ENCODE measurements around the gene DLGAP4. TPM values are rescaled to one million over a fixed set of nuclear protein-coding genes. Genes with fewer than 3 reads are reported as not detected.
"Not testable (repeated sequence)": the region's sequence is repeated elsewhere in the genome, so short reads cannot be mapped to it uniquely, and the experiment has no call there.

DLGAP4 gene
- total RNA-seq, 3 donors from 2014 or later: 22.0 to 26.9 (median 24.0) TPM

DNA sequence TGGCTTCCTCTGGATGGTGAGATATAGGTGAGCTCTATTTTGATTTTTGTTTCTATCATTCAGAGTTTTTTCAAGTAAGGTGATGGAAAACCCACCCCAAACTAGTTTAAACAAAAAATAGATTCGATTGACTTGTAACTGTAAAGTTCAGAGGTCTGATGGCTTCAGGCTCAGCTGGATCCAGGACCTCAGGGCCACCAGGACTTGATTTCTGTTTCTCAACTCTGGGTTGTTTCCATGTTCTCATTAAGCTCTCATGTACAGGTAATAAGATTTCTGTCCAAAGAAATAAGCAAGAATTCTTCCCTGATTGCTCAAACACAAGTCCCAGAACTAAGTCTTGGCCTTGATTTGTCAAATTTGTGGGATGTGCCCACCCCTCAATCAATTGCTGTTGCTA lies 67.0 kb downstream of the DLGAP4 start:
- DNase-seq (ENCODE audit: low spot score in 2 of 2): no peak
- Histone ChIP-seq H3K36me3 (no peaks in the 10 kb centered on the region), H3K4me3 (no peak overlapping the region), H3K4me1 (no peaks in the 10 kb centered on the region), H3K27ac (no peak overlapping the region), H3K27me3 (peaks cover 0 to 3% of the 10 kb centered on the region in 2 donors), H3K9me3 (no peaks in the 10 kb centered on the region)
- TF ChIP-seq, protein P1, sequence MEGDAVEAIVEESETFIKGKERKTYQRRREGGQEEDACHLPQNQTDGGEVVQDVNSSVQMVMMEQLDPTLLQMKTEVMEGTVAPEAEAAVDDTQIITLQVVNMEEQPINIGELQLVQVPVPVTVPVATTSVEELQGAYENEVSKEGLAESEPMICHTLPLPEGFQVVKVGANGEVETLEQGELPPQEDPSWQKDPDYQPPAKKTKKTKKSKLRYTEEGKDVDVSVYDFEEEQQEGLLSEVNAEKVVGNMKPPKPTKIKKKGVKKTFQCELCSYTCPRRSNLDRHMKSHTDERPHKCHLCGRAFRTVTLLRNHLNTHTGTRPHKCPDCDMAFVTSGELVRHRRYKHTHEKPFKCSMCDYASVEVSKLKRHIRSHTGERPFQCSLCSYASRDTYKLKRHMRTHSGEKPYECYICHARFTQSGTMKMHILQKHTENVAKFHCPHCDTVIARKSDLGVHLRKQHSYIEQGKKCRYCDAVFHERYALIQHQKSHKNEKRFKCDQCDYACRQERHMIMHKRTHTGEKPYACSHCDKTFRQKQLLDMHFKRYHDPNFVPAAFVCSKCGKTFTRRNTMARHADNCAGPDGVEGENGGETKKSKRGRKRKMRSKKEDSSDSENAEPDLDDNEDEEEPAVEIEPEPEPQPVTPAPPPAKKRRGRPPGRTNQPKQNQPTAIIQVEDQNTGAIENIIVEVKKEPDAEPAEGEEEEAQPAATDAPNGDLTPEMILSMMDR (IDR thresholded peaks at IDR 0.05): no peak
- TF ChIP-seq POLR2AphosphoS5 (IDR thresholded peaks at IDR 0.05) (no peak), POLR2A (IDR thresholded peaks at IDR 0.05) (no peak)
- intact Hi-C loops (cut with DNase I; ENCODE audit: low total_unique reads): no loop called here

GRCh38 chr20:36374995-36375394 lies 68.9 kb downstream of the DLGAP4 start:
- no peak overlapping the region for H3K4me3 ChIP-seq
- H3K27me3 ChIP-seq: peaks cover 0 to 3% of the 10 kb centered on the region in 2 donors
- H3K9me3 ChIP-seq: no peaks in the 10 kb centered on the region
- TF ChIP-seq POLR2AphosphoS5 (IDR thresholded peaks at IDR 0.05): no peak
- TF ChIP-seq POLR2A (IDR thresholded peaks at IDR 0.05): no peak
- TF ChIP-seq, protein P1 (IDR thresholded peaks at IDR 0.05): no peak
- no peaks in the 10 kb centered on the region for H3K4me1 ChIP-seq
- no peak for DNase-seq (ENCODE audit: low spot score in 2 of 2)
- no peak overlapping the region for H3K27ac ChIP-seq
- no peaks in the 10 kb centered on the region for H3K36me3 ChIP-seq
- intact Hi-C loops (cut with DNase I; ENCODE audit: low total_unique reads): no loop called here

GRCh38 chr20:36377348-36378326 lies 71.5 kb downstream of the DLGAP4 start:
- peaks cover 0 to 3% of the 10 kb centered on the region in 2 donors for H3K27me3 ChIP-seq
- H3K27ac ChIP-seq: no peak overlapping the region
- H3K9me3 ChIP-seq: no peaks in the 10 kb centered on the region
- no peak for DNase-seq (ENCODE audit: low spot score in 2 of 2)
- H3K4me3 ChIP-seq: no peak overlapping the region
- H3K36me3 ChIP-seq: no peaks in the 10 kb centered on the region
- intact Hi-C loops (cut with DNase I; ENCODE audit: low total_unique reads): no loop called here
- H3K4me1 ChIP-seq: no peaks in the 10 kb centered on the region
- TF ChIP-seq POLR2A (IDR thresholded peaks at IDR 0.05): no peak
- TF ChIP-seq POLR2AphosphoS5 (IDR thresholded peaks at IDR 0.05): no peak
- TF ChIP-seq, protein P1 (IDR thresholded peaks at IDR 0.05): no peak

- H3K4me3 ChIP-seq: no peak overlapping the region
- H3K9me3 ChIP-seq: no peaks in the 10 kb centered on the region
- H3K4me1 ChIP-seq: no peaks in the 10 kb centered on the region
- peaks cover 0 to 3% of the 10 kb centered on the region in 2 donors for H3K27me3 ChIP-seq
- no peaks in the 10 kb centered on the region for H3K36me3 ChIP-seq
- intact Hi-C loops (cut with DNase I; ENCODE audit: low total_unique reads): no loop called here
- no peak overlapping the region for H3K27ac ChIP-seq
- no peak for DNase-seq (ENCODE audit: low spot score in 2 of 2)
- TF ChIP-seq POLR2AphosphoS5 (IDR thresholded peaks at IDR 0.05): no peak
- TF ChIP-seq, protein P1 (IDR thresholded peaks at IDR 0.05): no peak
- no peak for TF ChIP-seq POLR2A (IDR thresholded peaks at IDR 0.05)
These were observed 72.5 kb downstream of the DLGAP4 start for GRCh38 chr20:36378686-36379085.

GRCh38 chr20:36379914-36380313 lies 73.8 kb downstream of the DLGAP4 start:
- not testable (repeated sequence) for H3K27me3 ChIP-seq; DNase-seq (ENCODE audit: low spot score in 2 of 2); H3K27ac ChIP-seq; H3K4me1 ChIP-seq; H3K36me3 ChIP-seq; H3K4me3 ChIP-seq; H3K9me3 ChIP-seq
- intact Hi-C loops (cut with DNase I; ENCODE audit: low total_unique reads): loop anchor here (2.0 to 5.0 kb wide), 2 partner anchors 55 to 833 kb away; no protein-coding TSS in a partner anchor

Measured in breast epithelium (tissue), 4 donors.